NCI-H345 treated with DMSO at 0.1 percent for 48 hours (cell line): ENCODE results near the gene EXOC7.
A peak's percentile ranks its signal among the peaks of the same experiment; 100 is the strongest.
"Not testable (repeated sequence)": the region's sequence is repeated elsewhere in the genome, so short reads cannot be mapped to it uniquely, and the experiment has no call there.

Experiments
- DNase-seq: peaks from one replicate; lab custom pipeline; 2025; ENCODE audit not compliant: unreplicated experiment; lab: John Stamatoyannopoulos, UW

The EXOC7 gene

GRCh38 chr17:76076146-76076764, 27.3 kb downstream of the EXOC7 start:
- no peak for DNase-seq

- no peak for DNase-seq
Measured at GRCh38 chr17:76075364-76076145, 28.0 kb downstream of the EXOC7 start.

GRCh38 chr17:76074390-76075363, 28.9 kb downstream of the EXOC7 start, which contains the start of gene GALR2:
TSS of gene GALR2 (plus strand) at chr17:76074781. CDS start at chr17:76074884, 103 bp downstream.
- DNase-seq = no peak

GRCh38 chr17:76072148-76072858, 31.3 kb downstream of the EXOC7 start, which contains the start of gene SRP68:
TSS of gene SRP68 (minus strand) at chr17:76072517. CDS start at chr17:76072491, 26 bp downstream.
- peak; percentile 92 for DNase-seq

- no peak for DNase-seq
Measured at GRCh38 chr17:76071531-76072147, 31.9 kb downstream of the EXOC7 start.

GRCh38 chr17:76065775-76066174, 37.8 kb downstream of the EXOC7 start:
- no peak for DNase-seq

- DNase-seq = no peak
Measured at GRCh38 chr17:76063875-76064546, 39.6 kb downstream of the EXOC7 start.

GRCh38 chr17:76058264-76058663, 45.3 kb downstream of the EXOC7 start:
- not testable (repeated sequence) for DNase-seq

- DNase-seq = no peak
Measured at GRCh38 chr17:76056882-76057281, 46.7 kb downstream of the EXOC7 start.

- DNase-seq = no peak
Measured at GRCh38 chr17:76054112-76054476, 49.5 kb downstream of the EXOC7 start.

GRCh38 chr17:76053246-76054111, 50.1 kb downstream of the EXOC7 start:
- DNase-seq = no peak

GRCh38 chr17:76051561-76051960, 52.0 kb downstream of the EXOC7 start:
- DNase-seq = no peak

- no peak for DNase-seq
Measured at GRCh38 chr17:76050538-76051467, 52.8 kb downstream of the EXOC7 start.

GRCh38 chr17:76049836-76050537, 53.6 kb downstream of the EXOC7 start:
- no peak for DNase-seq

- DNase-seq = no peak
Measured at GRCh38 chr17:76049239-76049638, 54.3 kb downstream of the EXOC7 start.

- DNase-seq = no peak
Measured at GRCh38 chr17:76048711-76049110, 54.9 kb downstream of the EXOC7 start.

- no peak for DNase-seq
Measured at GRCh38 chr17:76048025-76048605, 55.5 kb downstream of the EXOC7 start.
